Pancreas (tissue), 10 donors: ENCODE measurements around the gene CCDC85C. TPM values are rescaled to one million over a fixed set of nuclear protein-coding genes. Genes with fewer than 3 reads are reported as not detected.

Experiments used
- ATAC-seq, 4 donors: fragments of 200-7000 bp; cut with Tn5 transposase; one replicate each; pipeline versions ENCODE4 v1.8.0 to v1.9.1; 2020; ENCODE audit warnings: mild to moderate bottlenecking in 4 of 4, moderate library complexity in 4 of 4
- DNase-seq, 6 donors: peaks; one replicate each; pipeline ENCODE4 v3.0.0-alpha.2; 2020
- FAIRE-seq: peaks from 2 replicates; lab custom pipeline; 2012; peaks lifted over from hg19 to GRCh38; lab: Jason Lieb, UNC
- H3K27ac ChIP-seq, 4 donors: fragments of 200-600 bp; sonication (generic); 1 replicate in 3 of 4; 2 replicates in 1 of 4; pipeline versions ENCODE4 v1.5.0 to v1.8.0; 2020
- H3K27me3 ChIP-seq, 4 donors: fragments of 200-600 bp; one replicate each; pipeline ENCODE4 v1.8.0; 2021
- H3K36me3 ChIP-seq, 3 donors: fragments of 200-600 bp; sonication (generic) in 1 of 3; one replicate each; pipeline versions ENCODE4 v1.5.0 to v1.8.0; 2020 to 2021
- H3K4me1 ChIP-seq, 3 donors: fragments of 200-600 bp; one replicate each; pipeline ENCODE4 v1.8.0; 2021
- H3K4me3 ChIP-seq, 4 donors: fragments of 200-600 bp; sonication (generic) in 2 of 4; one replicate each; pipeline versions ENCODE4 v1.5.0 to v1.8.0; 2020 to 2021
- H3K9me3 ChIP-seq, 4 donors: fragments of 200-600 bp; one replicate each; pipeline ENCODE4 v1.8.0; 2021
- CTCF ChIP-seq, 4 donors: fragments of 200-600 bp; sonication (generic) in 3 of 4; IDR thresholded peaks; one replicate each; pipeline versions ENCODE4 v1.5.0 to v1.8.0; 2021; ENCODE audit warnings: antibody characterized with exemption in 4 of 4
- WGBS, 2 donors: extraction: QIAGEN DNeasy Blood & Tissue Kit; methylation state at CpG; one replicate each; pipeline ENCODE4 v1.1.7; 2013; 5-methylcytosine and 5-hydroxymethylcytosine counted together
- intact Hi-C, 3 donors: fragments of 100-400 bp; cut with DNase I; formaldehyde crosslinking; loops; one replicate each; pipeline versions ENCODE4 v1.11.1 to v1.14.2; 2022
- polyA plus RNA-seq, 2 donors: library from polyadenylated mRNA; stranded (reverse); fragments of 200-250 nt; gene quantifications; one replicate each; pipeline ENCODE4 v1.2.3, GENCODE V29; 2013
- total RNA-seq, 6 donors: library from RNA; stranded (reverse); fragmentation: NEBNext Ultra II Directional in 4 of 6; extraction: Animal tissue kit (Norgen Biotek cat#: 25700) in 4 of 6; gene quantifications; one replicate each; pipeline versions ENCODE4 v1.2.1 to v1.2.4, GENCODE V29; 2021 to 2023
- donor health status: healthy with polysubstance abuse.
- donor health status: DM: no; HTN: no; CAD: no; lungs with moderate emphysema.
- donor health status: DM: no; HTN: no; CAD: no.
- donor health status: control.
- donor health status: control.
- donor health status: Bipolar disorder and iron deficiency.
- donor health status: DM: yes; HTN: yes; CAD: no.
- donor health status: DM: no; HTN: no; CAD: no.
- donor health status: DM: no; HTN: no; CAD: no.
- donor health status: DM: yes; HTN: yes; CAD: no.

The CCDC85C gene
- total and polyA plus RNA-seq, 8 donors = 9.5 to 22.2 (median 17.6) TPM

GRCh38 chr14:99513183-99513694 is 90.8 kb downstream of the CCDC85C start:
- Histone ChIP-seq H3K4me3 (no peak overlapping the region), H3K4me1 (peaks cover 0 to 7% (median 5%) of the 10 kb centered on the region in 3 donors), H3K27ac (no peak overlapping the region), H3K9me3 (no peaks in the 10 kb centered on the region), H3K36me3 (peaks cover 0 to 11% (median 6%) of the 10 kb centered on the region in 3 donors), H3K27me3 (no peaks in the 10 kb centered on the region)
- ATAC-seq (no peak), DNase-seq (peak in 2 of 6 donors; percentile 13 to 67), FAIRE-seq (no peak)
- 89 to 90% methylated on average over 15 of the region's 15 CpGs for WGBS, 2 donors
- intact Hi-C loops = no loop called here
- no peak for TF ChIP-seq CTCF (IDR thresholded peaks at IDR 0.05)

GRCh38 chr14:99512571-99513182 is 91.3 kb downstream of the CCDC85C start:
- Histone ChIP-seq H3K4me3 (no peak overlapping the region), H3K27me3 (no peaks in the 10 kb centered on the region), H3K27ac (no peak overlapping the region), H3K36me3 (peaks cover 0 to 16% (median 12%) of the 10 kb centered on the region in 3 donors), H3K9me3 (no peaks in the 10 kb centered on the region), H3K4me1 (peaks cover 0 to 9% (median 7%) of the 10 kb centered on the region in 3 donors)
- 90% methylated on average over 16 of the region's 16 CpGs for WGBS, 2 donors
- intact Hi-C loops = no loop called here
- no peak for FAIRE-seq
- ATAC-seq = no peak
- TF ChIP-seq CTCF (IDR thresholded peaks at IDR 0.05) = no peak
- DNase-seq = no peak

- no peak for FAIRE-seq
- DNase-seq = no peak
- H3K27me3 ChIP-seq = no peaks in the 10 kb centered on the region
- TF ChIP-seq CTCF (IDR thresholded peaks at IDR 0.05) = no peak
- peaks cover 0 to 16% (median 16%) of the 10 kb centered on the region in 3 donors for H3K36me3 ChIP-seq
- intact Hi-C loops = no loop called here
- H3K4me3 ChIP-seq = no peak overlapping the region
- H3K27ac ChIP-seq = peak overlapping the region in 1 of 4 donors; percentile 12
- peaks cover 0 to 9% (median 7%) of the 10 kb centered on the region in 3 donors for H3K4me1 ChIP-seq
- ATAC-seq = no peak
- no peaks in the 10 kb centered on the region for H3K9me3 ChIP-seq
- 33 to 37% methylated on average over 10 of the region's 10 CpGs for WGBS, 2 donors
Observed at GRCh38 chr14:99512110-99512449, 91.9 kb downstream of the CCDC85C start.

- H3K4me1 ChIP-seq = peaks cover 0 to 9% (median 7%) of the 10 kb centered on the region in 3 donors
- ATAC-seq (no peak), DNase-seq (peak in 1 of 6 donors; percentile 15), FAIRE-seq (no peak)
- no peak overlapping the region for H3K4me3 ChIP-seq
- intact Hi-C loops = no loop called here
- WGBS, 2 donors = 72 to 79% methylated on average over 12 of the region's 12 CpGs
- H3K36me3 ChIP-seq = peaks cover 0 to 18% (median 16%) of the 10 kb centered on the region in 3 donors
- peak overlapping the region in 1 of 4 donors; percentile 12 for H3K27ac ChIP-seq
- no peaks in the 10 kb centered on the region for H3K27me3 ChIP-seq
- TF ChIP-seq CTCF (IDR thresholded peaks at IDR 0.05) = no peak
- no peaks in the 10 kb centered on the region for H3K9me3 ChIP-seq
Observed at GRCh38 chr14:99511421-99512109, 92.4 kb downstream of the CCDC85C start.
